SU-DHL-6 (cell line): ENCODE results near the gene ZDHHC6.

Experiments
- H2AFZ ChIP-seq: fragments of 200-600 bp; sonication (generic); 2 replicates; pipeline ENCODE4 v1.6.1; 2014; ENCODE audit warnings: low read depth, mild to moderate bottlenecking, moderate library complexity, mixed read lengths, antibody characterized with exemption, low read length; ENCODE audit not compliant: severe bottlenecking
- H3F3A ChIP-seq: fragments of 200-600 bp; shearing (Covaris generic); 2 replicates; pipeline ENCODE4 v1.6.0; 2016; ENCODE audit warnings: antibody characterized with exemption, mild to moderate bottlenecking; ENCODE audit not compliant: insufficient read depth
- H3K27ac ChIP-seq: fragments of 200-600 bp; sonication (generic); 2 replicates; pipeline ENCODE4 v1.5.1; 2016; ENCODE audit warnings: low read depth, mild to moderate bottlenecking, low read length, moderate library complexity, mixed read lengths
- H3K27me3 ChIP-seq: fragments of 200-600 bp; sonication (generic), shearing (Covaris generic); 2 replicates; pipeline ENCODE4 v1.6.0; 2014; ENCODE audit warnings: mild to moderate bottlenecking, low read length
- H3K36me3 ChIP-seq: fragments of 200-600 bp; sonication (generic); 2 replicates; pipeline ENCODE4 v1.6.1; 2014; ENCODE audit warnings: mild to moderate bottlenecking, low read length, mixed read lengths
- H3K4me2 ChIP-seq: fragments of 300-600, 200-600 bp; shearing (Covaris generic), sonication (generic); 2 replicates; pipeline ENCODE4 v1.6.0; 2014; ENCODE audit warnings: low read length, low read depth, mild to moderate bottlenecking; ENCODE audit not compliant: poor library complexity, severe bottlenecking
- H3K4me3 ChIP-seq: fragments of 200-600 bp; sonication (generic); 2 replicates; pipeline ENCODE4 v1.5.1; 2014; ENCODE audit warnings: antibody characterized with exemption, low read length, mild to moderate bottlenecking, mixed read lengths; ENCODE audit not compliant: insufficient read depth, poor library complexity, severe bottlenecking
- H3K79me2 ChIP-seq: fragments of 200-600 bp; sonication (generic); 2 replicates; pipeline ENCODE4 v1.6.1; 2014; ENCODE audit warnings: mild to moderate bottlenecking, low read length, moderate library complexity; ENCODE audit not compliant: insufficient read depth
- H3K9ac ChIP-seq: fragments of 200-600 bp; sonication (generic); 2 replicates; pipeline ENCODE4 v1.7.0; 2014; ENCODE audit warnings: mild to moderate bottlenecking, low read length
- H3K9me2 ChIP-seq: fragments of 200-600 bp; sonication (generic); replicated peaks from 2 replicates; pipeline ENCODE4 v1.6.1; 2014; ENCODE audit warnings: low read length; ENCODE audit not compliant: insufficient read depth
- H3K9me3 ChIP-seq: fragments of 200-600 bp; sonication (generic); 2 replicates; pipeline ENCODE4 v1.6.1; 2014; ENCODE audit warnings: low read length, mixed read lengths; ENCODE audit not compliant: insufficient read depth
- H4K20me1 ChIP-seq: fragments of 200-600 bp; sonication (generic); 2 replicates; pipeline ENCODE4 v1.6.1; 2014; ENCODE audit warnings: low read depth, mild to moderate bottlenecking, antibody characterized with exemption, low read length, moderate library complexity, mixed read lengths
- EZH2phosphoT487 ChIP-seq: fragments of 200-600 bp; sonication (generic), shearing (Covaris generic); conservative IDR thresholded peaks from 2 replicates; pipeline ENCODE4 v1.6.1; 2018; ENCODE audit warnings: mild to moderate bottlenecking, antibody characterized with exemption, low read length, moderate library complexity, mixed read lengths
- TF ChIP-seq, protein P1 (sequence below): fragments of 200-600 bp; sonication (generic); IDR thresholded peaks from one replicate; pipeline ENCODE4 v1.5.1; 2017; ENCODE audit warnings: antibody characterized with exemption, mild to moderate bottlenecking, low read length, moderate library complexity; ENCODE audit not compliant: insufficient read depth, poor library complexity, severe bottlenecking

The ZDHHC6 gene

DNA sequence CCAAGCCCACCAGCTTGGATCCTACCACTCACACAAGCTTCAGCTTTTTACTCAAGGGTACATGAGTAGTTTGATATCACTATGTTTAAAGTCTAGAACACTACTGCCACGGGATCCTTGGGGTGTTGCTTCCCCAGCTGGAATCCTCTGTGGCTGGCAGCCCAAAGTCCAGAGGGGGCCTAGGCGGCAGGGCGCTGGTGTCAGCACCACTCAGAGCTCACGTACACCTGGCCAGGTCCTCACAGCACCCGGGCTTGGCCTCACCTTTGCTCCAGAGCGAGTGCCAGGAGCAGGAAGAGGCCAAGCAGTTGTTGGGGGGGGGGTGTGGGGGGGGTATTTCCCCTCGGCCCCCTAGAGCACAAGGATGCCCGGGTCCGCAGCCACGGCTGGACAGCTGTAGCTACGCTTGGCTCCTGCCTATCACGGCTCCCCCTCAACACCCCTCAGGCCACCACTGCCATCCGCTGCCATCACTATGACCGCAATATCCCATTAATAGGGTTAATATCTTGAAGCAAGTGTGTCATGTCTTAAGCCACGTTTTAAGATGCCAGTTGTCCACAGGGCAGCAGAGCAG is 17.0 kb downstream of the ZDHHC6 start:
- Histone ChIP-seq H3K36me3 (peaks cover 41% of the 10 kb centered on the region), H3K27ac (no peak overlapping the region)
- TF ChIP-seq, protein P1, sequence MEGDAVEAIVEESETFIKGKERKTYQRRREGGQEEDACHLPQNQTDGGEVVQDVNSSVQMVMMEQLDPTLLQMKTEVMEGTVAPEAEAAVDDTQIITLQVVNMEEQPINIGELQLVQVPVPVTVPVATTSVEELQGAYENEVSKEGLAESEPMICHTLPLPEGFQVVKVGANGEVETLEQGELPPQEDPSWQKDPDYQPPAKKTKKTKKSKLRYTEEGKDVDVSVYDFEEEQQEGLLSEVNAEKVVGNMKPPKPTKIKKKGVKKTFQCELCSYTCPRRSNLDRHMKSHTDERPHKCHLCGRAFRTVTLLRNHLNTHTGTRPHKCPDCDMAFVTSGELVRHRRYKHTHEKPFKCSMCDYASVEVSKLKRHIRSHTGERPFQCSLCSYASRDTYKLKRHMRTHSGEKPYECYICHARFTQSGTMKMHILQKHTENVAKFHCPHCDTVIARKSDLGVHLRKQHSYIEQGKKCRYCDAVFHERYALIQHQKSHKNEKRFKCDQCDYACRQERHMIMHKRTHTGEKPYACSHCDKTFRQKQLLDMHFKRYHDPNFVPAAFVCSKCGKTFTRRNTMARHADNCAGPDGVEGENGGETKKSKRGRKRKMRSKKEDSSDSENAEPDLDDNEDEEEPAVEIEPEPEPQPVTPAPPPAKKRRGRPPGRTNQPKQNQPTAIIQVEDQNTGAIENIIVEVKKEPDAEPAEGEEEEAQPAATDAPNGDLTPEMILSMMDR, result no peak
- TF ChIP-seq EZH2phosphoT487, result no peak

DNA sequence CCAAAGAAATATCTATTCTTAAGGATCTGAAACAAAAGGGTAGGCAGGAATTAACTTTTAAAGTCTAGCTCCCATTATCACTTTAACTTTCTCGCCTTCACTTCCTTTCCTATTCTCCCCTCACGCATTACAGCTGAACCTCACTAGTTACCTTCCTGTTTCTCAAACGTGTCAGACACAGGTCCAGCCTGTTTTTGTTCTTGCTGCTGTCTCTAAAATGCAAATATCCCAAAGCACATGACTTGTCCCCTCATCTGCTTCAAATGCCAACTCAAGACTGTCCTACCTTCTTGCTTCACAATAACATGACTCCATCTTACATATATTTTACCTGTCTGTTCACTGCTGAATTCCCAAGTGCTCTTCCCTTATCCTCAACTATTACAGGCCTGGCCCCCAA is 17.6 kb downstream of the ZDHHC6 start:
- Histone ChIP-seq H3K4me3 (no peak overlapping the region), H3F3A (0 out of 2 replicates have a peak, but pooled peaks cover 8% of the 10 kb centered on the region), H3K9me3 (no peaks in the 10 kb centered on the region), H3K79me2 (no peaks in the 10 kb centered on the region), H2AFZ (no peak overlapping the region), H3K27me3 (no peaks in the 10 kb centered on the region), H3K9me2 (no peaks in the 10 kb centered on the region), H3K4me2 (no peak overlapping the region), H3K27ac (no peak overlapping the region), H3K9ac (no peak overlapping the region), H4K20me1 (no peaks in the 10 kb centered on the region), H3K36me3 (peaks cover 36% of the 10 kb centered on the region)
- TF ChIP-seq, protein P1, result no peak
- no peak for TF ChIP-seq EZH2phosphoT487

More for the DNA sequence above, 17.0 kb downstream of the ZDHHC6 start:
- Histone ChIP-seq H2AFZ (no peak overlapping the region), H3K9me3 (no peaks in the 10 kb centered on the region), H3K4me3 (no peak overlapping the region), H4K20me1 (no peaks in the 10 kb centered on the region), H3K9me2 (no peaks in the 10 kb centered on the region), H3K27me3 (no peaks in the 10 kb centered on the region), H3F3A (0 out of 2 replicates have a peak, but pooled peaks cover 8% of the 10 kb centered on the region), H3K79me2 (no peaks in the 10 kb centered on the region), H3K4me2 (no peak overlapping the region), H3K9ac (no peak overlapping the region)

DNA sequence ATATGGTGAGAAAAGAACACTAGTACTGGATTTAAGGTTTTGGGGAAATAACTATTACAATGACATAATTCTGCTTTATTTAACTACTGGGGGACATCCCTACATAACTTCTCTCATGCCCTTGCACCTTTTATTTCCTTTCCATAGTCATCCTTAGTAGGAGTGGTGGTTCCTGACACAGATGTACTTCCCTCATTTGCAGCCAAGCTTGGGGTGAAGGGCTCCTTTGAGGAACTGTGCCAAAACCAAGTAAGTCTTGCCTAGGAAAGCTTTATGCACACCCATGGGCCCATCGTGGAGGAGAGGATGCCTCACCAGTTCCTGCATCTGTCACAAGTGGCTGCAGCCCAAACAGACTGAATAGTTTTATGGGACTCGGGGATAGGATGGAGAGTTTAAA is 20.6 kb downstream of the ZDHHC6 start:
- H3K9me2 ChIP-seq, result no peaks in the 10 kb centered on the region
- no peaks in the 10 kb centered on the region for H3K79me2 ChIP-seq
- peaks cover 10% of the 10 kb centered on the region; the same call in 1 of the 2 replicates for H3K36me3 ChIP-seq
- no peaks in the 10 kb centered on the region for H3K27me3 ChIP-seq
- no peaks in the 10 kb centered on the region for H3K9me3 ChIP-seq
- H3K4me3 ChIP-seq, result no peak overlapping the region
- H4K20me1 ChIP-seq, result no peaks in the 10 kb centered on the region
- H3F3A ChIP-seq, result 0 out of 2 replicates have a peak, but pooled peaks cover 8% of the 10 kb centered on the region
- H3K4me2 ChIP-seq, result no peak overlapping the region
- TF ChIP-seq, protein P1, result no peak
- no peak for TF ChIP-seq EZH2phosphoT487
- H2AFZ ChIP-seq, result no peak overlapping the region
- no peak overlapping the region for H3K27ac ChIP-seq
- no peak overlapping the region for H3K9ac ChIP-seq
